AG09309 (cell line): ENCODE results near the gene AQP6.
A peak's percentile ranks its signal among the peaks of the same experiment; 100 is the strongest.

Experiments
- DNase-seq: peaks from one replicate; pipeline ENCODE4 v3.0.0-alpha.2; 2010; ENCODE audit warnings: low read depth
- H3K4me3 ChIP-seq: 2 replicates; pipeline ENCODE4 v1.5.1; 2011; ENCODE audit warnings: mild to moderate bottlenecking, low read depth, low read length, moderate library complexity; ENCODE audit not compliant: control insufficient read depth
- CTCF ChIP-seq: IDR thresholded peaks from 2 replicates; pipeline ENCODE4 v1.5.1; 2011; ENCODE audit warnings: mild to moderate bottlenecking, low read depth, low read length, inconsistent platforms; ENCODE audit not compliant: insufficient read depth, control insufficient read depth; ENCODE audit errors: missing control alignments

The AQP6 gene

DNA sequence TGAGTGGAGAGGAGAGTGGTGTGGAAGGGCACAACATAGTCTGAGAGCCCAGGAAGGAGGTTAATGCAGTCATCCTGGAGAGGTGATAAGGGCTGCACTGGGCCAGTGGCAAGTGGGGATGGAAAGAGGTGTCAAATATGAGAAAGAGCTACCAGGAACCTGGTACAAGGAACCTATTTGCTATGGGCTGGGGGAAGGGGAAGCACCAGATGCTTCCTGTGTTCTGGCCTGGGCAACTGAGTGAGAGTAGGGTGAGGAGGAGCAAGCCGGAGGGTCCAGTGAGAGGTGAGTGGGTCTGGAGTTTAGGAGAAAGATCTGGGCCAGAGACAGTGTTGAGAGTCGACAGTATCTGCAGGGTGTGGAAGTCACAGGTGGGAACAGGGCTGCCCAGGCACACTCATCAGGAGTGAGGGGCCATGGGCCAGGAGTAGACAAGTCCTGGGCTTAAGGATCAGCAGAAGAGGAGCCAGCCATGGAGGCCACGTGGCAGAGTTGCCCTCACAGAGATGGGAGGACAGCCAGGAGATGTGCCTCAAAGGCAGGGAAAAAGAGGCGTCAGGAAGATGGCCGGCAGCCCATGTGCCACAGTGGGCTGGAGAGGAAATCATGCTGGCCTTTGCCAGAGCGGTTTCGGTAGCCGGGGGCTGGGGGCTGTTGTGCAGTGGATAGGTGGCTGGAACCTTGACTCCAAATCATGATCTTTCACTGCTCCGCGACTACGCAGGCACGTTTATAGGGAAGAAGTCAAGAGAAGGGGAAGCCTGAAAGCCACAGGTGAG is 2.9 kb upstream of the AQP6 start:
- H3K4me3 ChIP-seq: no peak overlapping the region
- TF ChIP-seq CTCF: no peak
- no peak for DNase-seq

- no peak for TF ChIP-seq CTCF
- no peak overlapping the region for H3K4me3 ChIP-seq
- no peak for DNase-seq
These were observed 2.1 kb upstream of the AQP6 start for GRCh38 chr12:49970658-49971057.

GRCh38 chr12:49971141-49971540 is 1.6 kb upstream of the AQP6 start:
- no peak overlapping the region for H3K4me3 ChIP-seq
- DNase-seq: no peak
- TF ChIP-seq CTCF: no peak

- DNase-seq: no peak
- TF ChIP-seq CTCF: no peak
- H3K4me3 ChIP-seq: no peak overlapping the region
These were observed 618 bp upstream of the AQP6 start for GRCh38 chr12:49972129-49972528.

DNA sequence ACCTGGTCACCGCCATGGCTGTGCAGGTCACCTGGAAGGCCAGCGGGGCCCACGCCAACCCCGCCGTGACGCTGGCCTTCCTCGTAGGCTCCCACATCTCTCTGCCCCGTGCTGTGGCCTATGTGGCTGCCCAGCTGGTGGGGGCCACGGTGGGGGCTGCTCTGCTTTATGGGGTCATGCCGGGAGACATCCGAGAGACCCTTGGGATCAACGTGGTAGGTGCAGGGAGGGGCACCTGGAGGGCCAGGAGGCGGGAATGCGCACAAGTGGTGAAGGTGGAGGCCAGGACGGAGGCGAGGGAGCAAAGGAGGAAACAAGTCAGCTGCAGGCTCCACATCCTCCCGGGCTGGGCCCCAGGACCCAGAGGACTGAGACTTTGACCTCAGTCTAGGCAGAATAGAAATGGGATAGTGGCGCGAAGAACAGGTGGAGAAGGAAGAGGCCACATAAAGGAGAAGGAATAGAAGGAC is 649 bp downstream of the AQP6 start:
- no peak overlapping the region for H3K4me3 ChIP-seq
- no peak for DNase-seq
- TF ChIP-seq CTCF: no peak

DNA sequence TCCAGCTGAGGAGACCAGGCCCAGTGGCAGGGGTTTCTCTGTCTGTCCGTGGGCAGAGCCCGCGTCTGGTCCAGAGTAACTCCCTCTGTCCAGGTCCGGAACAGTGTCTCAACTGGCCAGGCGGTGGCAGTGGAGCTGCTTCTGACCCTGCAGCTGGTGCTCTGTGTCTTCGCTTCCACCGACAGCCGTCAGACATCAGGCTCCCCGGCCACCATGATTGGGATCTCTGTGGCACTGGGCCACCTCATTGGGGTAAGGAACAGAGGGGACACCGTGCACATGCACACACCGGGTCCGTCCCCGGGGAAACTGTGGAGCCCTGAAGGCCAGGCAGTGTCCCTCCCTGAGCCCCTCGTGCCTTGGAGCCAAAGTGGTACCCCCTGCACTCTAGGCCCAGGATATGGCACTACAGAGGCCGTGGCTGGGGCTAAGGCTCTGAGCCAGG is 1.5 kb downstream of the AQP6 start:
- H3K4me3 ChIP-seq: no peak overlapping the region
- peak; percentile 83 for TF ChIP-seq CTCF
- no peak for DNase-seq

GRCh38 chr12:49974677-49975317 is 2.0 kb downstream of the AQP6 start:
- no peak overlapping the region for H3K4me3 ChIP-seq
- DNase-seq: no peak
- no peak for TF ChIP-seq CTCF
